PC-9 (cell line): ENCODE results near the gene OR4D1.

ENCODE experiments used
- CTCF ChIP-seq: fragments of 200-600 bp; sonication (generic); conservative IDR thresholded peaks from 2 replicates; pipeline ENCODE4 v1.6.1; 2017; ENCODE audit warnings: mixed run types, antibody characterized with exemption, mild to moderate bottlenecking, moderate library complexity
- EZH2 ChIP-seq: fragments of 200-600 bp; sonication (generic); IDR thresholded peaks from 2 replicates; pipeline ENCODE4 v1.8.0; 2017; ENCODE audit warnings: antibody characterized with exemption, low read depth

GRCh38 chr17:58170622-58171021 is 22.4 kb downstream of the OR4D1 start:
- TF ChIP-seq CTCF (no peak), EZH2 (no peak)
